ENCODE results near the gene DCUN1D1.
A peak's percentile ranks its signal among the peaks of the same experiment; 100 is the strongest.
"Not testable (repeated sequence)": the region's sequence is repeated elsewhere in the genome, so short reads cannot be mapped to it uniquely, and the experiment has no call there.

The DCUN1D1 gene

DNA sequence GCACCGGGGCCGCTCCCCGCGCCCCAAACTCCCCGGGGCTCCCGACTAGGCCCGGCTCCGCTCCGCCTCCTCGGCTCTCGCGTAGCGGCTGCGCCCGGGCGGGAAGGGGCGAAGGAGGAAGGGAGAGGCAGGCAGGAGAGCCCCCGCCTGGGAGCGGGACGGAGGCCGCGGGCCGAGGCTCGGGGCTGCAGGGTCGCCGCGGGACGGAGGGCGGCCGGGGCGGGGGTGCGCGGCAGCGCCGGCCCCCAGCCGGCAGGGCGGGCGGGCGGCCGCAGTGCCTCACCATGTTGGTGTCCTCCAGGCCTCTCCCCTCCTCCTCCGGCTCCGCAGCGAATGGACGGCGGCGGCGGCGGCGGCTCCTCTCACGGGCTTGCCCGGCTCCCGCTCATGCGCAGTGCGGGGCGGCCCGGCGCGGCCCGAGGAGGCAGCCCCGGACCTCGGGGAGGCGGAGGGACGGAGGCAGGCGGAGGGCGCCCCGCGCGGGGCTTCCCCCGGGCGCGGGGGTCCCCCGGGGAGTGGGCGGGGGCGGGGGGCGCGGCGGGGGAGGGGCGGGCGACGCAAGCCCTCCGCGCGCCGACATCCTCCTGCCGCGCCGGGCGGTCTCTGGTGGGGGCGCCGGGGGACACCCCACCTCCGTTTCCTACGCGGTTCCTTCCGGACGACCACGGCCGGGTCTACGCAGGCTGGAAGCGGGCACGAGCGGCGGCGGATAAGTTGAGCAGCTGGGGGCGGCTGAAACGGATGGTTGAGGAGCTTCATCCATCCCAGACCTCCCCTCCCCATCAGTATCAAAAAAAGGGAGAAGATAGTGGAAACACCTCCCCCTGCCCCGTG, at the start of gene DCUN1D1:
TSS of gene DCUN1D1 (minus strand) at position 335 of the 834 bp plus-strand sequence. CDS start at position 286, 49 bp downstream.
- DNase-seq (ENCODE audit: low spot score), result peak; percentile 88

DNA sequence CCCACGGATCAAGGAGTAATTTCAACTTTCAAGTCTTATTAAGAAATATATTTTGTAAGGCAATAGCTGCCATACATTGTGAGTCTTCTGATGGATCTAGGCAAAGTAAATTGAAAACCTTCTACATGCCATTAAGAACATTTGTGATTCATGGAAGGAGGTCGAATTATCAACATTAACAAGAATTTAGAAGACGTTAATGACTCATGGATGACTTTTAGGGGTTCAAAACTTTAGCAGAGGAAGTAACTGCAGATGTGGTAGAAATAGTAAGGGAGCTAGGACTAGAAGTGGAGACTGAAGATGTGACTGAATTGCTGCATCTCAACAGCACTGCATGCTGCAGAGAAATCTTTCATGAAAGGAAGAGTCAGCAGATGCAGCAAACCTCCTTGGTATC, 48.1 kb upstream of the DCUN1D1 start:
- no peak for DNase-seq (ENCODE audit: low spot score)

DNA sequence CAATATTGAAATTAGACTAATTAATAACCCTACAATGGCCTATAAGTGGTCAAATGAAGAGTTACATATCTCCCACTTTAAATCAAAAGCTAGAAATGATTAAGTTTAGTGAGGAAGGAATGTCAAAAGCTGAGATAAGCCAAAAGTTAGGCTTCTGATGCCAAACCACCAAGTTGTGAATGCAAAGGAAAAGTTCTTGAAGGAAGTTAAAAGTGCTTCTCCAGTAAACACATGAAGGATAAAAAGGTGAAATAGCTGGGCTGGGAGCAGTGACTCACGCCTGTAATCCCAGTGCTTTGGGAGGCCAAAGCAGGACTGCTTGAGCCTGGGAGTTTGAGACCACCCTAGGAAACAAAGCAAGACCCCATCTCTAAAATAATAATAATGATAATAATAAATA, 46.9 kb upstream of the DCUN1D1 start:
- no peak for DNase-seq (ENCODE audit: low spot score)

DNA sequence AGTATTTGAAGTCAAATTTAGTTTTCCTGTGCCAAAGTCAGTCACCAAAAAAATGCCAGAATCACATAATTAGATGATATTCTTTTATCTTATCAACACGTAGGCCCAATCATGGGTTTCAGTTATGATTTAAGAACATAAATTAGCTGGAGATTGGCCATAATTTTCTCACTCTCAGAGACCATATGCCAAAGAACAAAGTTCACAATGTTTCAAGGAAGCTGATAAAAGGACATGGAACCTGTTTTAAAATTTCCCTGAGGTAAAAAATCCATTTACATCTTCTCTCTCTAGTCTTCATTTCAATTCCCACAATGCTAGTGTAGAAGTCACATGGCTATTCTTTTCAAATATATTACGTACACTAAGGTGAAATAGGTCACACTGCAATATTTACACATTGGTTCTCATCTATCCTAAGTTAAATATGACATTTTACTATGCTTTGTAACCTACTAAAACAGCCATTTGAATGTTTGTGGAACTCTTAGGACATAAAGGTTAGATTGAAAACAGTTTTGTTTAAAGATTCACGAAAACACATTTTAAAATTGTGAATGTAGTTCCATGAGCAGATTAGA, 42.7 kb upstream of the DCUN1D1 start:
- no peak for DNase-seq (ENCODE audit: low spot score)

DNA sequence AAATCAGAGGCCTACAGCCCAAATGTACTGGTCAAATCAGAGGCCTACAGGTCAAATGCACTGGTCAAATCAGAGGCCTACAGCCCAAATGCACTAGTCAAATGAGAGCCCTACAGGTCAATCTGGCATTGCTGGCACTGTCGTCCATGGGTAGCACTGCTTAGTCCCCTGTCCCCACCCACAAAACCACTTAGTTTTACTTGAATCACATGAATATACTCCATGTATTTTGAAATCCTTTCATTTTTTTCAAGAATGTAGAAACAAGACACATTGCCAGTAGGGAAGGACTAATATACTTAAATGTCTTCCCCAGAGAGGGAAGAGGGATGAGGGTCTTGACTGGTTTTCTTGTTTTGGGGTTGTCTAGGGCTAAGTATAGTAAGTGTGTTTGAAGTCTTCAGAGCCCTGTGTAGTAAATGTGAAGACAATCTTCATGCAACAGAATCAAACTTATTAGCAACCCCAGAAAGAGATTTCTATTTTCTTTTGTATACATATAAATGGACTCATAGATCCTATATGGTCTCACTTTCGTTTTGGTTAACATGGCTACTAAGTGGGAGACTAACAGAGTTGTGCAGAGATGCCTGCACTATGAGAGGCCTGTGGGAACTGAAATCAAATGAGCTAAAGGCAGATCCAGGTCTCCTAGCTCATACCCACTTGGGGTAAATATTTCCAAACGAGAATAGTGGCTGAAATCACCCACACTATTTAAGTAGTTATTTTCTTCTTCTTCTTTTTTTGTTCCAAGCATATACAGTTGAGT, 38.3 kb upstream of the DCUN1D1 start:
- no peak for DNase-seq (ENCODE audit: low spot score)

DNA sequence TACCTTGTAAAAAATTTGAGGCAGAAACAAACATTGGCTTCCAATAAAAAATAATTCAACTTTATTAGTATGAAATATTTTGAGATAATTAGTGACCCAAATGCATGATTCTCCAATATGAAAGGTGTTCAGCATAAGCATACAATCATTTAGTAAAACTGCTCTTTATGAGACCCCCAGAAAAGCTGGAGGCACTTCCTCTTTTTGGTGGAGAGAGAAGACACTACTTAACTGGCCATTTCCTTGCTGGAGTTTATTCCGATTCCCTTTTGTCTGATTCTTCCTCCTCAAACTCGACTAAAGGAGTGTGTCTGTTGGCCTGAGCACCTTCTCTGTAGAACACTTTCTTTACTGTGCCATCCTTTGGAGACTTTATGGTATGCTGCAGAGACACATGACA, 34.8 kb upstream of the DCUN1D1 start:
- no peak for DNase-seq (ENCODE audit: low spot score)

DNA sequence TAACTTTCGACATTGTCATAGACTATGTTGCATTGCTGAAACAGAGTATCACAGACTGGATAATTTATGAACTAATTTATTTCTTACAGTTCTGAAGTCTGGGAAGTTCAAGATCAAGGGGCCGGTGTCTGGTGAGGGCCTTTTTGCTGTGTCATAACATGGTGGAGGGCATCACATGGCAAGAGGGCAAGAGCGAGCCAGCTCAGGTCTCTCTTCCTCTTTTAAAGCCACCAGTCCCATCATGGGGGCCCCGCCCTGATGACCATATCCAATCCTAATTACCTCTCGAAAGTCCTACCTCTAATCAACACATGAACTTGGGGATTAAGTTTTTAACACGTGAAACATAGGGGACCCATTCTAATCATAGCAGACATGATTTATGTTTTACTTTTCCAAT, 33.5 kb upstream of the DCUN1D1 start:
- no peak for DNase-seq (ENCODE audit: low spot score)

DNA sequence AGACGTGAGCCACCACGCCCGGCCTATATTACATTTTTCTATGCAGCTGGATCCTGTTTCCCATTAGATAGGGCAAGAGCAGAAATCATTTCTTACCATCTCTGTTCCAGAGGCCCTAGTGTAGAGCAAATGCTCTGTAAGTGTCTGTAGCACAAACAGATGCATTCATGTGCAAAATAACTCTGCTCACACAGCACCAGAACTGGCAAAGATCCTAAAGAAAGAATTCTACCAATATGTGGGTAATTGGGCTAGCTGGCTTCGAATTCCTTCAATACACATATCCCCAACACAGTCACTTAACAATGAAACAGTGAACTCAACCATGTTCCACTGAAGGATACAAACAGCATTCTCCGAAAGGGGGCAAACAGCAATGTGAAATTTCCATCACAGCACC, 32.7 kb upstream of the DCUN1D1 start:
- no peak for DNase-seq (ENCODE audit: low spot score)

DNA sequence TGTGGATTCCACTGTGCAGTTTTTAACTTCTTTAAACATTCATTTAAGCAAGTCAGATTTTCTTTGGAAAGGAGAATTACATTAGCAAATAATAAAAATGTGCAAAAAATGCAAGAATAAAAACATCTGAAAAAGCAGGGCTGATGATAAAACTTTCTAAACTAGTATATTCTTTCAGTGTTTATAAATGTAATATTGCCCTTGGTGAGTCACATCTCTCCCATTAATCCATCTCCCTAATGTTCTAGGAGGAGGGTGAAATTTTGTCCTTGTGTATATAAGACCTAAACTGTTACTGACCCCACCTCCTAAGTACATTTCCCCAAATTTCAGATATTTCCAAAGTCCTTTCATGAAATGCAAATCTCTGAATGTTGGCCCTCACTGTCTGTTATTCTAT, 28.5 kb upstream of the DCUN1D1 start:
- no peak for DNase-seq (ENCODE audit: low spot score)

DNA sequence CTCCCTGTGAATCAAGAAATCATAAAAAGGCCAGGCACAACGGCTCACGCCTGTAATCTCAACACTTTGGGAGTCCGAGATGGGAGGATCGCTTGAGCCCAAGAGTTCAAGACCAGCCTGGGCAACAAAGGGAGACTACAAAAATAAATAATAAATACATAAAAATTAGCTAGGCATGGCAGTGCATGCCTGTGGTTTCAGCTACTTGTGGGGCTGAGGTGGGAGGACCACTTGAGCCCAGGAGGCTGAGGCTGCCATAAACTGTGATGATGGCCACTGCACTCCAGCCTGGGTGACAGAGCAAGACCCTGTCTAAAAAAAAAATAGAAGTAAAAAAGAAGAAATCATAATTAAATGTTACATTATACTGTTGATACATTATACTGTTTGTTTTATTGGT, 28.0 kb upstream of the DCUN1D1 start:
- DNase-seq (ENCODE audit: low spot score), result no peak

DNA sequence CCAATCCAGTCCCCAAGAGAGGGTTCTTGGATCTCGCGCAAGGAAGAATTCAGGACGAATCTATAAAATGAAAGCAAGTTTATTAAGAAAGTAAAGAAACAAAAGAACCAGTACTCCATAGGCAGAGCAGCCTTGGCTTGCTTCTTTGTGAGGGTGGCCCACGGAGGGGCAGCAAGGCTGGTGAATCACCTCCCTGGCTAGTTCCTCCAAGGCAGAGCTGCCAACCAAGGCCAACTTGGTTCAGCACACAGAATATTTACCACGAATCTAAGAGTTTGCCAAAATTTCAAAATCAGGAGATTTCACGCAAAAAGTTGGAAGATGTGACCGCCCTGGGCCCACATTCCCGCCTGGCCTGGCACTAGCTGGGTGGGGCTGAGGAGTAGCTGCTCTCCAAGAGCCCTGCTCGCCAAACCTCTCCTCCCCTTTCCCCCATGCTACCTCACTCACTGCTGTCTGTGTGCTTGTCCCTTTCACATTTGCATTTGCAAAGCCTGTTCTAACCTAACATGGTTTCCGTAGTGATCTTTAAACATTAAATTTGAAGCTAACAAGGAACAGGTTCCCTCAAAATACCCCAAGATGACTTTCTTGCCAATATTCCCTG, 26.2 kb upstream of the DCUN1D1 start:
- DNase-seq (ENCODE audit: low spot score), result no peak

DNA sequence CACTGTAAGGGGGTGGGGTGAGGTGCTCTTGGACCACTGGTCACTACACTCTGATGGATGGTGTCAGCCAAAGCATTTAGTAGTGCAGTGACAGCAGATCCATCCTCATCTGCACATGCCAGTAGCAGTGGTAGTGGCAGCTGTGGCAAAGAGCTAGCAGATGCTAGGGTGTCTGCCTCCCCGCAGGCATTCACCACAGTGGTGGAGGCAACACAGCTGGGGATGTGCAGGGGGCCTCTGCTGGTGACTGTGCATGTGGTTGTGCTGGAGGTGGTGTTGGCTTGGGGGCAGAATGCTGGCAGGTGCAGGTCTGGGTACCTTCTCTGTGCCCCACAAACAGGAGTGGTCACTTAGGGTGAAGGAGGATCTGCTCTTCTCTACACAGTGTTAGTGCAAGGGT, 19.4 kb upstream of the DCUN1D1 start:
- no peak for DNase-seq (ENCODE audit: low spot score)

DNA sequence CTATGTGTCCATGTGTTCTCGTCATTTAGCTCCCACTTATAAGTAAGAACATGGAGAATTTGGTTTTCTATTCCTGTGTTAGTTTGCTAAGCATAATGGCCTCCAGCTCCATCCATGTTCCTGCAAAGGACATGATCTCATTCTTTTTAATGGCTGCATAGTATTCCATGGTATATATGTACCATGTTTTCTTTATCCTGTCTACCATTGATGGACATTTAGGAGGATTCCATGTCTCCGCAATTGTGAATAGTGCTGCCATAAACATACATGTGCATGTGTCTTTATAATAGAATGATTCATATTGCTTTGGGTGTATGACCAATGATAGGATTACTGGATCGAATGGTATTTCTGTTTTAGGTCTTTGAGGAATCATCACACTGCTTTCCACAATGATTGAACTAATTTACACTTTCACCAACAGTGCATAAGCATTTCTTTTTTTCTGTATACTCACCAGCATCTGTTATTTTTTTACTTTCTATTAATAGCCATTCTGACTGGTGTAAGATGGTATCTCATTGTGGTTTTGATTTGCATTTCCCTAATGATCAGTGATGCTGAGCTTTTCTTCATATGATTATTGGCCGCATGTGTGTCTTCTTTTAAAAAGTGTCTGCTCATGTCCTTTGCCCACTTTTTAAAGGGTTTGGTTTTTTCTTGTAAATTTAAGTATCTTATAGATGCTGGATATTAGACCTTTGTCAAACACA, 13.3 kb upstream of the DCUN1D1 start:
- not testable (repeated sequence) for DNase-seq (ENCODE audit: low spot score)

DNA sequence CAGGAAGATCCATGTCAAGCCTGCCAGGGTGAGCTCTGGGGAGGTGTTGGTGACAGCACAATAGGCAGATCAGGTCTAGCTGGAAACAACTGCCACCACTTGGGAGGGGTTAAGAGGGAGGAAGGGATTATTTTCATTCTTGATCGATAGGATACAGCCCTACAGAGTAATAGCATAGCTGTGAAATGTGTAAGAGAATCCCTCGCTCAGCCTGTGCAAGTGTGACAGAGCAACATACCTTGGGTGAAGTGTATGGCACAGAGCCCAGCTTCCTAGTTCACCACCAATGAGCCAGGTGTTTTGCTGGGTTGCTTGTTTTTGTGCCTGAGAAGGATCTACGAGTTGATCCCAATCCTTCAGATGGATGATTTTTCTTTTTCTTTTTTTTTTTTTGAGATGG, 9.2 kb upstream of the DCUN1D1 start:
- no peak for DNase-seq (ENCODE audit: low spot score)

DNA sequence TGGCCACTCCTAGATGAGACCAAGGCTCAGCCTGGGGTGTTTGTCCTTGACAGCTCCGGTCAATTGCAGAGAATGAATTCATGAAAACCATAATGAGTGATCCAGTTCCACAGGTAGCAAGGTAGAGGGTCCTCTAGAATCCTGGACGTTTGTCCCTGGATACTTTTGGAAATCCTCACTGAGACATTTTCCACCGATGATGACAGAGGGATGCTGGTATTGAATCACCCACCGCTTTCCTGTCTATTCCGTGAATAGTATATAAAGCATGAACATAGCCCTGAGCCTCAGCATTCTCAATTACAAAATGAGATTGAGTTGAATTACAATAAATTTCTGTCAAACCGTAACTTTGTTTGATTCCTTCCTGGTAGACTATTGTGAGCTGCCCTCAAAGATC, 5.7 kb upstream of the DCUN1D1 start:
- DNase-seq (ENCODE audit: low spot score), result no peak

DNA sequence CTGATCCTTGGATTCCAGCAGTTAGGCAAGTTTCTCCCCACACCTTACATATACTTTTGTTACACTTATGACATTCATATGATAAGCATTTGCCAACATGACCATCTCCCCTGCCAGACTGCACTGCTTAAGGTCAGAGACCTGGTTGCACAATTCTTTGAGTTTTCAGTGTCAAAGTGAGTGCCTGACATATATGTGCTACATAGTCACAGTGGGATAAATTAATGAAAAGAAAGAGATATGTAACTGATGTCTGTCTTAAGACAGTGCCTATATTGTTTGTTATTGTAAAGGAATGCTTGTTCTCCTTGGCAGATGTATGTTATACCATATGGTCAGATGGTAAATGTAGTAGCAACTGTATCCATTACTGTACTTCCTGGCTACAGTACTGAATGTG, 3.5 kb upstream of the DCUN1D1 start:
- DNase-seq (ENCODE audit: low spot score), result peak; percentile 34

DNA sequence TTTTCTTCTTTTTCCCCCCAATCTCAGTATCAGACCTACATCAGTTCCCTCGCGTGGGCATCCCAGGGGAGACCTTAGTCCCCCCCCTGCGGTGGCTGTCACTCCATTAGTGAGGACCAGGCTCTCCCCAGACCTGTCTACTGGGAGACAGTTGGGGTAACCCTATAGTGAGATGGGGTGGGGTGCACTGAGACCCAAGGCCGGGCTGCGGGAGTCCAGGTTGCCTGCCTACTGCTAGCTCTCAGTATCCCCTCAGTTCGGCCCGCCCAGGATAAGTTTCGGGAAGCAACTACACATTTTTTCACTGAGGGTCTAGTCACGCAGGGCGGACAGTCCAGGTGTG, 671 bp upstream of the DCUN1D1 start:
- no peak for DNase-seq (ENCODE audit: low spot score)

DNA sequence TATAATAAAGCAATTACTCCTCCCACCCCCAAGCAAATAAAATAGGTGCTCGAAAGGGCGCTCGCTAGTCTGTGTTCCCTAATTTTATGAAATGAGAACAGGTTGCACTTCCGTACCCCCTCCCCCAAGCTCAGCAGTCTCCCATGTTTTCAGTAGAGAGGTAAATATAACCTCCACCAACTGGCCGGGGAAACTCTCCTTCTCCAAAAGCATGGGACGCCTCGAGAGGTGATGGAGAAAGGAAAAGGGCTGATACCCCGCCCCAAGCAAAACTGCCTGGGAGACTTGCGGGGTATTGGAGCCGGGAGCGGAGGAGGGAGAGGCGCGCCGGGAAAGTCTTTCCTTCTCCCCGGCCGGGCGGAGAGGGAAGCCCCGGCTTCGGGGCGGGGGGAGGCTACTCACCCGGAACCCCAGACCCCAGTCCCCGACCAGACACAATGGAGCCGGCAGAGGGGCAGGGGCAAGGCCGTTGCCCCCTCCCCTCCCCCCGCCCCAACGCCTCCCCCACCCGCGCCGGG, 605 bp downstream of the DCUN1D1 start:
- no peak for DNase-seq (ENCODE audit: low spot score)

DNA sequence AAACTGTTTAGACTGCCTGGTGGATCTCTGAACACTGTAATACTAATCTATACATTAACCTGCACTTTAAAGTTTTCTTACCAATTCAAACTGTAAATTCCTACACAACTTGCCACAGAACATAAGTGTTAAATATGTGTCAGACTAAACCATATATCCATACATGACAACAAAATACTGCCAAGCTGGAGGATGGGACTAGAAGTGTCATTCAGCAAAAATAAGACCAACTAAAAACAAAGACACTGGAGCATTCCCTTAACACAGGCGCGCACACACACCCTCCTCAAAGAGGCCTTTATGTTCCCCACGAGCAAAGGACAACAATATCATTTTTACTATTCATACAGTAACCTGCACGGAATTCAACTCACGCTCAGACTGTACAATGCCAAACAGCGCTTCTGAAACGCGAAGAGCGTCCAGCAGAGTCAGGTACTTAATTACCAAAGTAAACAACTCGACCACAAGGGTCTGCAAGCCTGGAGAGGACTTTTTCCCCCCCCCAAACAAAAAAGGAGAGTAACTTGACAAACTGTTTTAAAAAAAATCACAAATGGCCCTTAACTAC, 1.1 kb downstream of the DCUN1D1 start:
- no peak for DNase-seq (ENCODE audit: low spot score)

DNA sequence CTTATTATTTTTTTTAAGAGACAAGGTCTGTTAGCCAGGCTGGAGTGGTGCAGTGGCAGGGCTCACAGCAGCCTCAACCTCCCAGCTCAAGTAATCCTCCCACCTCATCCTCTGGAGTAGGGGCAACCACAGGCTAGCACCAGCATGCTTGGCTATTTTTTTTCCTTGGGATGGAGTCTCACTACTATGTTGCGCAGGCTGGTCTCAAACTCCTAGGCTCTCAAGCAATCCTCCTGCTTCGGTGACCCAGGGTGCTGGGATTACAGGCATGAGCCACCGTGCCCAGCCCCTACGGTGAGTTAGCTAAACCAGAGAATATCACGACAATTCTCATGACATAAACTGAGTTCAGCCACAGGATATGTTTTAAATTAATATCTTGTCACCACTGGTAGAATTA, 2.0 kb downstream of the DCUN1D1 start:
- no peak for DNase-seq (ENCODE audit: low spot score)

DNA sequence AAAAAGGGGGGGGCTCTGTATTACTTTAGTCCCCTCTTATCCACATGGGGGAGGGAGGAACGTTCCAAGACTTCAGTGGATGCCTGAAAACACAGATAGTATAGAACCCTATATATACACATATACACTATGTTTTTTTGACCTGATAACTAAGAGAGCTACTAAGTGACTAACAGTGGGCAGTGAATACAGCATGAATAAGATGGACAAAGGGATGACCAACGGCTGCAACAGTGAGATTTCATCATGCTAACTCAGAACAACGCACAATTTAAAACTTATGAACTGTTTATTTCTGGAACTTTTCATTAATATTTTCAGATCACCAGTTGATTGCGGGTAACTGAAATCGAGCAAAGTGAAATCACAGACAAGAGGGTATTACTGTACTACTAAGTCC, 7.3 kb downstream of the DCUN1D1 start:
- no peak for DNase-seq (ENCODE audit: low spot score)

DNA sequence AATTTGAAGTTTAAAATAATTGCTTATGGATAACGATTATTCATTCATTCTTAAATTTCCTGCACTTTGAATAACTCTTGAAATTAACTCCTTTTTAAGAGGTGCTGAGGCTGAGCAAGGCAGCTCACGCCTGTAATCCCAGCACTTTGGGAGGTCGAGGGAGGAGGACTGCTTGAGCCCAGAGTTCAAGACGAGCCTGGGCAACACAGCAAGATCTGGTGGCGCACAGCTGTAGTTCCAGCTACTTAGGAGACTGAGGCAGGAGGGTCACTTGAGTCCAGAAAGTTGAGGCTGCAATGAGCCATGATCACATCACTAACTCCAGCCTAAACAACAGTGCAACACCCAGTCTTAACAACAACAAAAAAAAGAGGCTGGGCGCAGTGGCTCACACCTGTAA, 8.0 kb downstream of the DCUN1D1 start:
- DNase-seq (ENCODE audit: low spot score), result no peak

Data from COLO829 (cell line).